HPDE6-E6E7 (cell line): ENCODE measurements around the gene PPA1.
"Not testable (repeated sequence)": the region's sequence is repeated elsewhere in the genome, so short reads cannot be mapped to it uniquely, and the experiment has no call there.

Experiments used
- DNase-seq: peaks from one replicate; pipeline ENCODE4 v3.0.0; 2011; ENCODE audit warnings: missing footprints; ENCODE audit errors: extremely low spot score

Gene PPA1

DNA sequence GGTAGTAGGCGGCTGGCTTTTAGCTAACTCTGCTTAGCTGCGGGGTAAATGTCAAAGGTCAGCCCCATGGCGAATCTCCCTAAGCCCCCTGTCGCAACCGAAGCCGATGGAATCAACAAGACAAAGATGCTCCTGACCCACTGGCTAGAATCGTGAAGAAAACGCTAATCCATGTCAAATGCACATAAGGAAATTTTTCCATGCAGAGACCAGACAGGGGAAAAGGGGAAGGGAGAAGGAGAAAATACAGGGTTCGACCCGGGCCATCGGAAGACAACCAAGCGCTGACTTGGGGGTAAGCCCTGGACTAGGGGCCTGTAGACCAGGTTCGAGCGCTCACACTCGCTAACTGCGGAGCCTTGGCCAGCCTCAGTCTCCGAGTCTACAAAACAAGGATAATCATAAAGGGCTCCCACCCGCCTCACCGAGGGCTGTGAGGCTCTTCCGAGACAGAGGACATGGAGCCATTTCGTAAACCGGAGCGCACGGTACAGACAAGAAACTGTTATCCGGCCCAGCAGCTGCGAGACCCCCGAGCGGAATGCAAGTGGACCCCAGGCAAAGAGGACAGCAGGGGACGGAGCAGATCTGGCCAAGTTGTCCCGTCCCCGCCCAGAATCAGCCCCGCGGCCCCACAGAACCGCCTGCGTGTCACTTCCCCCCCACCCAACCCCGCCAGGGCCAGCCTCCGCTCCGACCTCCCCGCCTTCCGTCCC, 63.4 kb downstream of the PPA1 start:
- no peak for DNase-seq

DNA sequence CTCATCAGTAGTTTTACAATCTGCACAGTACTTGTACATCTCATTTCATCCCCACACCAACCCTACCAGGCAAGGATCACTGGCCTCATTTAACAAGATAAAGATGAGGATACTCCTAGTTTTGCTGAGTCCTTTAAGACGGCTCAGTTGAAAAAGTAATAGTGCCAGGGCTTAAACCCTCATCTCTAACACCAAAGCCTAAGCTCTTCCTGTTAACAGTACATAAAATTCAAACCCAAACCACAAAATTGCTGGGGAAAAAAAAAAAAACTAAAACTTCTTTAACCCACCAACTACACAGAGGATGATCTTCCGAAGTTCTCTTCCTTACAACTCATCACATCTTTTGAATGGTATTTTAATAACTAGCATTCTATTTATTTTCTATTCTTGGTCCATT, 64.2 kb downstream of the PPA1 start:
- DNase-seq = no peak

DNA sequence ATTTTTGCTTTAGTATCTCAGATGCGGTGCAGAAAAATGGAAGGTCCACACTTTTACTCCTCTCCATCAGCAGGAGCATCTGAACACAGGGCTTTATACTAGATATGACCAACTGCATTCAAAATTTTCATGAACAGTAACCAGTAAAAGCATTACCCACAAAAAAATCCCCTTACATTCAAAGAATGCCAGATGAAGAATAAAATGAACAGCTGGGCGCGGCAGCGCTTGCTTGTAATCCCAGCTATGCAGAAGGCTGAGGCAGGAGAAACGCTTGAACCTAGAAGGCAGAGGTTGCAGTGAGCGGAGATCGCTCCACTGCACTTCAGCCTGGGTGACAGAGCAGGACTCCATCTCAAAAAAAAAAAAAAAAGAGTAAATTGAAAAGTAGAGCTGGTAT, 66.0 kb downstream of the PPA1 start:
- no peak for DNase-seq

- DNase-seq = no peak
Measured at GRCh38 chr10:70166394-70166793, 66.8 kb downstream of the PPA1 start.

DNA sequence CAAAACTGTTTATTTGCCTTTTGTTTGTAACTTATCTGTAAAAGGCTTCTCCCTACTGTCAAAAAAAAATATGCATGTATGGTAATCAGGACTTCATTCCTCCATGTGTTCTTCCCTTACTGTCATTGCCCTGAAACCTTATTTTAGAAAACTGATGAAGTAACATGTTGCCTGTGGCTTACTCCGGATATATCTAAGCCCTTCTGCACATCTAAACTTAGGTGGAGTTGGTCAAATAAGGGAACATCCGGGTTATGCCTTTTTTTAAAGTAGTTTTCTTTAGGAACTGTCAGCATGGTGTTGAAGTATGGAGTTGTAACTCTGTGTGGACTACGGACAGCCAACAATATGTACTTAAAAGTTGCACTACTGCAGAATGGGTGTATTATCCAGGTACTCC, 69.1 kb downstream of the PPA1 start:
- no peak for DNase-seq

- DNase-seq = no peak
Measured at GRCh38 chr10:70163448-70163847, 69.8 kb downstream of the PPA1 start.

DNA sequence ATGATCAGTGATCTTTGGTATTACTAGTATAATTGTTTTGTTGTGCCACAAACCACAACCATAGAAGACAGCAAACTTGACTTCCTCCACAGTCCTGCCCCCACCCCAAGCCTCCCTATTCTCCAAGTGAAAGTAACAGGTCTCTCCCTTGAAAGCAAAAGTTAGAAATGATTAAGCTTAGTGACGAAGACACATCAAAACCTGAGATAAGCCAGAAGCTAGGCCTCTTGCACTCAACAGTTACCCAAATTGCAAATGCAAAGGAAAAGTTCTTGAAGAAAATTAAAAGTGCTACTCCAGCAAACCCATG, 70.4 kb downstream of the PPA1 start:
- DNase-seq = no peak

- DNase-seq = no peak
Measured at GRCh38 chr10:70162151-70162891, 70.9 kb downstream of the PPA1 start.

DNA sequence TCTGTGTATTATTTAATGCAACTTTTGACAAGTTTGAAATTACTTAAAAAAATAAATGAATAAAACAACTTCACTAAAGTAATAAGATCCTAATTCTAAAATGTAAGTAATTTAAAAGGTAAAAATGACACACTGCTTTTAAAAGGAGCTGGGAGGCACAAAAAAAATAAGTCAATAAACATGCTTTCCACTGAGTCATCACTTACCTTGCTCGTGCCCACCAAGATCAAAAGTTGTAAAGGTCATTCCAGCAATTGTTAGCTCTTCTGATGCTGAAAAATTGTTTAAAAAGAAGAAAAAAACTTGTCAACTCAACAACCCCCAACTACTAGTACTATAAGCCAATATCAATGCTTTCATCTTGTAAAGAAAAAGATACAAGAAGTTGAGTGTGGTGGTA, 72.4 kb downstream of the PPA1 start:
- DNase-seq = no peak

- DNase-seq = not testable (repeated sequence)
Measured at GRCh38 chr10:70159366-70159765, 73.9 kb downstream of the PPA1 start.

- no peak for DNase-seq
Measured at GRCh38 chr10:70158113-70158512, 75.1 kb downstream of the PPA1 start.

DNA sequence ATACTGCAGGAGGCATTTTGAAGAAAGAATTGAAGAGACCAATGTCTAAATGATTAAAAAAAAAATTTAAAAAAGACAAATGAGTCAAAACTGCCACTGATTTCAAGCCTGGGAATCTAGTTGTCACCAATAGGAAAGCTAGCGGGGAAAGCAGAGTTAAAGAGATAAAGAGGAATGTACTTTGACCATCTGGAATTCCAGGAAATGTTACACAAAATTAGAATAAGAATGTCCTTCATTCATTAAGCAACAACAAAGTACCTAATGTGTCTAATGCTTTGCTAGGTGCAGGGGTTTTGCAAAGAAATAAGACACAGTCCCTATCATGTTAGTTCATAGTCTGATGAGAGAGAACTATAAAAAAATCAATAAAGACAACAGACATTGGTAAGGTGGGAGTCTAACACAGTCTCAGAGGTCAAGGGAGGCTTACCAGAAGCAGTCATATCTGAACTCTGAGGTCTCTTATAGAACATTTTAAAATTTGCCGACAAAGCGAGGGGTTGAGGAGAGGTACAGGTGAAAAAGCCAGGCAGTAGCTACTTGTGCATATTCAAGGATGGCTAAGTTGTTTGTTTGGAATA, 77.9 kb downstream of the PPA1 start:
- DNase-seq = no peak
